HG03039 (cell line): ENCODE results near the gene ZNF674.
A peak's percentile ranks its signal among the peaks of the same experiment; 100 is the strongest.
"Not testable (repeated sequence)": the region's sequence is repeated elsewhere in the genome, so short reads cannot be mapped to it uniquely, and the experiment has no call there.

Source experiments
- ATAC-seq: cut with Tn5 transposase; IDR thresholded peaks from one replicate; pipeline ENCODE4 v1.9.1; 2021; ENCODE audit warnings: mild to moderate bottlenecking, moderate library complexity; ENCODE audit not compliant: unreplicated experiment

The ZNF674 gene

GRCh38 chrX:46571423-46572339 lies 26.5 kb upstream of the ZNF674 start:
- no peak for ATAC-seq

GRCh38 chrX:46569621-46570020 lies 24.4 kb upstream of the ZNF674 start:
- ATAC-seq, result no peak

GRCh38 chrX:46567388-46567787 lies 22.2 kb upstream of the ZNF674 start:
- ATAC-seq, result no peak

- ATAC-seq, result peak; percentile 95
Measured at GRCh38 chrX:46561824-46562657, 16.8 kb upstream of the ZNF674 start.

- no peak for ATAC-seq
Measured at GRCh38 chrX:46559062-46559461, 13.8 kb upstream of the ZNF674 start.

GRCh38 chrX:46554942-46555341 lies 9.7 kb upstream of the ZNF674 start:
- no peak for ATAC-seq

GRCh38 chrX:46553935-46554334 lies 8.7 kb upstream of the ZNF674 start:
- ATAC-seq, result no peak

- no peak for ATAC-seq
Measured at GRCh38 chrX:46551494-46552128, 6.4 kb upstream of the ZNF674 start.

- no peak for ATAC-seq
Measured at GRCh38 chrX:46549914-46550313, 4.7 kb upstream of the ZNF674 start.

- no peak for ATAC-seq
Measured at GRCh38 chrX:46547857-46548256, 2.6 kb upstream of the ZNF674 start.

GRCh38 chrX:46544527-46544926 lies 694 bp downstream of the ZNF674 start:
- ATAC-seq, result not testable (repeated sequence)

GRCh38 chrX:46543441-46543840 lies 1.8 kb downstream of the ZNF674 start:
- ATAC-seq, result no peak

- no peak for ATAC-seq
Measured at GRCh38 chrX:46531442-46531841, 13.8 kb downstream of the ZNF674 start.

- not testable (repeated sequence) for ATAC-seq
Measured at GRCh38 chrX:46530404-46530908, 14.8 kb downstream of the ZNF674 start.

GRCh38 chrX:46529740-46530403 lies 15.3 kb downstream of the ZNF674 start:
- ATAC-seq, result not testable (repeated sequence)

- ATAC-seq, result not testable (repeated sequence)
Measured at GRCh38 chrX:46528640-46529039, 16.6 kb downstream of the ZNF674 start.

GRCh38 chrX:46506076-46506475 lies 39.1 kb downstream of the ZNF674 start:
- no peak for ATAC-seq

- no peak for ATAC-seq
Measured at GRCh38 chrX:46502848-46503247, 42.4 kb downstream of the ZNF674 start.

- ATAC-seq, result no peak
Measured at GRCh38 chrX:46500054-46500453, 45.2 kb downstream of the ZNF674 start.

GRCh38 chrX:46488712-46489111 lies 56.5 kb downstream of the ZNF674 start:
- ATAC-seq, result no peak

- no peak for ATAC-seq
Measured at GRCh38 chrX:46485897-46486296, 59.3 kb downstream of the ZNF674 start.
